GM12878 (cell line): ENCODE results near the gene STX16. TPM values are rescaled to one million over a fixed set of nuclear protein-coding genes. Genes with fewer than 3 reads are reported as not detected.

Experiments used
- ATAC-seq: fragments of 200-7000 bp; cut with Tn5 transposase; 3 replicates; pipeline ENCODE4 v1.9.1; 2020; ENCODE audit warnings: mild to moderate bottlenecking, moderate library complexity
- BruUV-seq: library from RNA; stranded (reverse); fragments of 400-500 nt; replicated peaks from 2 replicates; lab custom pipeline; 2021; lab: Mats Ljungman, UMichigan
- CTCF ChIA-PET: fragments of 300-600 bp; sonication (Branson Sonifier 250); formaldehyde crosslinking; extraction: SDS; loops from one replicate; lab custom pipeline; 2021; ENCODE audit warnings: inconsistent platforms; lab: Yijun Ruan, JAX
- POLR2A ChIA-PET: fragments of 350-600 bp; formaldehyde crosslinking; extraction: SDS; loops from one replicate; lab custom pipeline; 2021; ENCODE audit warnings: inconsistent platforms; lab: Charles Lee
- RAD21 ChIA-PET: fragments of 300-600 bp; sonication (Branson Sonifier 250); formaldehyde crosslinking; loops from one replicate; lab custom pipeline; 2023; ENCODE audit warnings: antibody characterized with exemption; ENCODE audit not compliant: unreplicated experiment; lab: Charles Lee
- SMC1A ChIA-PET: fragments of 300-600 bp; sonication (Branson Sonifier 250); formaldehyde crosslinking; loops from one replicate; lab custom pipeline; 2023; ENCODE audit not compliant: unreplicated experiment, uncharacterized antibody; lab: Charles Lee
- DNase-seq: peaks from one replicate; pipeline ENCODE4 v3.0.0-alpha.2; 2011; ENCODE audit warnings: low read depth, low spot score
- FAIRE-seq: peaks from 3 replicates; lab custom pipeline; 2011; peaks lifted over from hg19 to GRCh38; lab: Jason Lieb, UNC
- H2AFZ ChIP-seq: 2 replicates; pipeline ENCODE4 v1.6.0; 2011; ENCODE audit warnings: low read depth, low read length, control low read depth; ENCODE audit not compliant: control insufficient read depth
- H3K27ac ChIP-seq: 2 replicates; pipeline ENCODE4 v1.5.1; 2011; ENCODE audit warnings: control low read depth; ENCODE audit not compliant: control insufficient read depth, insufficient read depth
- H3K27me3 ChIP-seq, 2 experiments: replicated peaks in 1 of 2; 2 replicates each; pipeline versions ENCODE4 v1.6.0 to v1.6.1; 2011; ENCODE audit warnings: low read length in 1 of 2; ENCODE audit not compliant: control insufficient read depth in 2 of 2, insufficient read depth in 2 of 2
- H3K36me3 ChIP-seq, 2 experiments: 2 replicates each; pipeline ENCODE4 v1.5.1; 2011; ENCODE audit warnings: low read length in 1 of 2; ENCODE audit not compliant: control insufficient read depth in 2 of 2, insufficient read depth in 2 of 2
- H3K4me1 ChIP-seq: 2 replicates; pipeline ENCODE4 v1.6.1; 2011; ENCODE audit warnings: mild to moderate bottlenecking, low read length, moderate library complexity, mixed read lengths; ENCODE audit not compliant: control insufficient read depth, insufficient read depth
- H3K4me2 ChIP-seq: 2 replicates; pipeline ENCODE4 v1.6.0; 2011; ENCODE audit warnings: control low read depth; ENCODE audit not compliant: control insufficient read depth, insufficient read depth
- H3K4me3 ChIP-seq: fragments of 200-600 bp; sonication (generic); 2 replicates; pipeline ENCODE4 v1.5.1; 2016
- H3K79me2 ChIP-seq: 2 replicates; pipeline ENCODE4 v1.6.0; 2011; ENCODE audit warnings: low read length; ENCODE audit not compliant: control insufficient read depth, insufficient read depth
- H3K9ac ChIP-seq: 2 replicates; pipeline ENCODE4 v1.8.0; 2011; ENCODE audit warnings: low read length, control low read depth, mixed read lengths; ENCODE audit not compliant: control insufficient read depth, insufficient read depth
- H3K9me3 ChIP-seq: replicated peaks from 3 replicates; pipeline ENCODE4 v1.5.1; 2011; ENCODE audit warnings: mild to moderate bottlenecking, low read length; ENCODE audit not compliant: control insufficient read depth, insufficient read depth
- H4K20me1 ChIP-seq: 2 replicates; pipeline ENCODE4 v1.6.0; 2011; ENCODE audit not compliant: control insufficient read depth, insufficient read depth
- ASH2L ChIP-seq: fragments of 300-600, 200-600 bp; sonication (generic); IDR thresholded peaks from 2 replicates; pipeline ENCODE4 v1.6.1; 2017; ENCODE audit warnings: low read depth, mild to moderate bottlenecking, borderline replicate concordance
- E2F8 ChIP-seq: fragments of 450-650 bp; IDR thresholded peaks from 2 replicates; pipeline ENCODE4 v1.6.1; 2018; ENCODE audit warnings: mild to moderate bottlenecking, low read depth, moderate library complexity; ENCODE audit not compliant: partially characterized antibody
- EED ChIP-seq: sonication (generic); IDR thresholded peaks from 2 replicates; pipeline ENCODE4 v1.6.1; 2016; ENCODE audit warnings: antibody characterized with exemption, low read depth
- ETV6 ChIP-seq, 2 experiments: fragments of 450-650 bp in 1 of 2; IDR thresholded peaks in 1 of 2; conservative IDR thresholded peaks in 1 of 2; 2 replicates each; pipeline ENCODE4 v1.6.1; 2014; ENCODE audit warnings: antibody characterized with exemption in 1 of 2, borderline replicate concordance in 1 of 2, low read depth in 1 of 2, mild to moderate bottlenecking in 1 of 2, moderate library complexity in 1 of 2
- MTA2 ChIP-seq: fragments of 450-650 bp; IDR thresholded peaks from 2 replicates; pipeline ENCODE4 v1.6.1; 2016; ENCODE audit warnings: low read depth, mild to moderate bottlenecking, moderate library complexity
- MTA3 ChIP-seq: IDR thresholded peaks from 2 replicates; pipeline ENCODE4 v1.6.1; 2012; ENCODE audit warnings: low read length, inconsistent platforms, borderline replicate concordance
- PML ChIP-seq: IDR thresholded peaks from 2 replicates; pipeline ENCODE4 v1.6.1; 2012; ENCODE audit warnings: low read length, inconsistent platforms
- RUNX3 ChIP-seq: IDR thresholded peaks from 2 replicates; pipeline ENCODE4 v1.6.1; 2012; ENCODE audit warnings: low read length, inconsistent platforms
- SIX5 ChIP-seq: IDR thresholded peaks from 2 replicates; pipeline ENCODE4 v1.6.1; 2011; ENCODE audit warnings: mild to moderate bottlenecking, low read depth, low read length, moderate library complexity; ENCODE audit not compliant: severe bottlenecking
- SUPT20H ChIP-seq: IDR thresholded peaks from 2 replicates; pipeline ENCODE4 v1.6.1; 2011; ENCODE audit warnings: low read depth, mild to moderate bottlenecking, low read length, moderate library complexity, borderline replicate concordance; ENCODE audit not compliant: control insufficient read depth
- TCF7 ChIP-seq: IDR thresholded peaks from 2 replicates; pipeline ENCODE4 v1.6.1; 2014; ENCODE audit warnings: antibody characterized with exemption, borderline replicate concordance
- ZNF217 ChIP-seq: fragments of 450-650 bp; IDR thresholded peaks from 2 replicates; pipeline ENCODE4 v1.6.1; 2017; ENCODE audit warnings: antibody characterized with exemption, mild to moderate bottlenecking
- WGBS: methylation state at CpG from one replicate; pipeline ENCODE4 v1.1.6; 2016; ENCODE audit warnings: low lambda C conversion rate; ENCODE audit not compliant: insufficient replicate concordance, insufficient coverage; ENCODE audit errors: missing lambda C conversion rate; 5-methylcytosine and 5-hydroxymethylcytosine counted together
- in situ Hi-C: fragments of 300-500 bp; cut with MboI; formaldehyde crosslinking; loops from 9 replicates; pipeline ENCODE4 v1.14.3; 2018; ENCODE audit warnings: mixed read lengths
- intact Hi-C: fragments of 100-400 bp; cut with micrococcal nuclease; formaldehyde crosslinking; loops from one replicate; pipeline ENCODE4 v1.14.2; 2022; ENCODE audit not compliant: unreplicated experiment
- polyA plus RNA-seq, 11 experiments: library from polyadenylated mRNA; depleted of rRNA in 4 of 11; unstranded in 6 of 11; stranded (reverse) in 5 of 11; fragments of >200 nt; fragmentation: Nextera tagmentation in 4 of 11; fragmentation: Illumina TruSeq in 1 of 11; extraction: Ambion mirVana in 4 of 11; extraction: Trizol in 1 of 11; gene quantifications; 1 replicate in 1 of 11; 2 replicates in 10 of 11; pipeline versions ENCODE4 v1.2.1 to v1.2.3, GENCODE V29; 2011 to 2016; ENCODE audit warnings: inconsistent platforms in 2 of 11, missing spikeins in 2 of 11, low read depth in 1 of 11
- total RNA-seq, 4 experiments: library from RNA; depleted of rRNA in 3 of 4; stranded (reverse); fragments of >200 nt in 3 of 4; fragmentation: Illumina TruSeq in 1 of 4; extraction: Trizol in 1 of 4; gene quantifications; 2 replicates each; pipeline versions ENCODE4 v1.2.1 to v1.2.3, GENCODE V29; 2013 to 2021

The STX16 gene
- total and polyA plus RNA-seq, 10 of the 15 experiments (the other 5 are each of a cell fraction or from before 2014, with no cell fraction given): 6.3 to 68.4 (median 35.8) TPM

- ChIA-PET CTCF (no interaction called here), POLR2A (no interaction called here), RAD21 (no interaction called here), SMC1A (no interaction called here)
- no TSS peak for BruUV-seq
- Histone ChIP-seq H3K4me1 (no peaks in the 10 kb centered on the region), H3K36me3 (no peaks in the 10 kb centered on the region), H3K27me3 (peaks cover 0 to 2% of the 10 kb centered on the region in 2 experiments), H3K79me2 (no peaks in the 10 kb centered on the region), H3K4me2 (no peak overlapping the region), H4K20me1 (no peaks in the 10 kb centered on the region), H3K27ac (no peak overlapping the region), H3K4me3 (no peak overlapping the region), H3K9me3 (no peaks in the 10 kb centered on the region), H2AFZ (no peak overlapping the region), H3K9ac (no peak overlapping the region)
- WGBS: 46% methylated on average over 10 of the region's 10 CpGs
- in situ Hi-C loops: no loop called here
- intact Hi-C loops: no loop called here
- ATAC-seq (no peak), FAIRE-seq (no peak), DNase-seq (no peak)
- TF ChIP-seq ETV6 (conservative IDR thresholded peaks at IDR 0.05 in 1 of 2, IDR thresholded peaks at IDR 0.05 in 1 of 2; ENCODE audit: borderline replicate concordance in 1 of 2, low read depth in 1 of 2) (0 out of 4 replicates have a peak, but pooled peaks of 1 of the 2 experiments have one; percentile 28), TCF7 (no peak), MTA2 (no peak), EED (no peak)
These were observed 39.6 kb upstream of the STX16 start for GRCh38 chr20:58611236-58612030.

GRCh38 chr20:58612121-58612691, 38.9 kb upstream of the STX16 start:
- no peak for FAIRE-seq
- no peak overlapping the region for H3K4me2 ChIP-seq
- WGBS: 55% methylated on average over 13 of the region's 14 CpGs
- no TSS peak for BruUV-seq
- in situ Hi-C loops (no loop called here), intact Hi-C loops (no loop called here)
- no peak overlapping the region for H2AFZ ChIP-seq
- H3K4me3 ChIP-seq: no peak overlapping the region
- ChIA-PET SMC1A (interaction anchor here (0.6 kb wide), 1 partner anchor 130 kb away, joined by 3 read pairs; no protein-coding TSS in a partner anchor), RAD21 (no interaction called here), CTCF (no interaction called here), POLR2A (no interaction called here)
- H3K36me3 ChIP-seq: no peaks in the 10 kb centered on the region
- peaks cover 0 to 2% of the 10 kb centered on the region in 2 experiments for H3K27me3 ChIP-seq
- no peak for ATAC-seq
- no peaks in the 10 kb centered on the region for H4K20me1 ChIP-seq
- no peak overlapping the region for H3K9ac ChIP-seq
- H3K79me2 ChIP-seq: no peaks in the 10 kb centered on the region
- H3K9me3 ChIP-seq: no peaks in the 10 kb centered on the region
- H3K4me1 ChIP-seq: no peaks in the 10 kb centered on the region
- DNase-seq: no peak
- no peak overlapping the region for H3K27ac ChIP-seq
- TF ChIP-seq RUNX3 (no peak), E2F8 (no peak), MTA2 (no peak), PML (no peak), MTA3 (no peak), ZNF217 (no peak), ASH2L (no peak), SIX5 (no peak), SUPT20H (no peak)
